ENCODE results near the gene MRPL24.

Gene MRPL24

GRCh38 chr1:156692441-156692924 is 48.4 kb downstream of the MRPL24 start:
- DNase-seq (ENCODE audit: low spot score), result no peak

- DNase-seq (ENCODE audit: low spot score), result no peak
Measured at GRCh38 chr1:156691665-156692440, 49.0 kb downstream of the MRPL24 start.

GRCh38 chr1:156691191-156691590 is 49.7 kb downstream of the MRPL24 start:
- DNase-seq (ENCODE audit: low spot score), result no peak

GRCh38 chr1:156690675-156691036 is 50.2 kb downstream of the MRPL24 start:
- no peak for DNase-seq (ENCODE audit: low spot score)

GRCh38 chr1:156689953-156690674 is 50.8 kb downstream of the MRPL24 start:
- no peak for DNase-seq (ENCODE audit: low spot score)

GRCh38 chr1:156689035-156689952 is 51.6 kb downstream of the MRPL24 start:
- DNase-seq (ENCODE audit: low spot score), result peak; percentile 86

All from AG08396 (cell line).